Fibroblast of lung (primary cell): ENCODE data around the gene CLIC6.

Experiments used
- CTCF ChIP-seq, 2 donors: IDR thresholded peaks in 1 of 2; conservative IDR thresholded peaks in 1 of 2; 1 replicate in 1 of 2; 2 replicates in 1 of 2; pipeline ENCODE4 v1.5.1; 2011 to 2012; ENCODE audit warnings: low read length in 2 of 2, control low read depth in 1 of 2, inconsistent platforms in 1 of 2, low read depth in 1 of 2, mild to moderate bottlenecking in 1 of 2
- EZH2 ChIP-seq: IDR thresholded peaks from 2 replicates; pipeline ENCODE4 v1.5.1; 2012; ENCODE audit warnings: low read length, control low read depth, mild to moderate bottlenecking; ENCODE audit errors: missing control alignments

GRCh38 chr21:34688715-34689114 lies 19.9 kb downstream of the CLIC6 start:
- TF ChIP-seq EZH2 (no peak), CTCF (conservative IDR thresholded peaks at IDR 0.05 in 1 of 2, IDR thresholded peaks at IDR 0.05 in 1 of 2; ENCODE audit: low read depth in 1 of 2, low read length in 2 of 2) (no peak)
